ENCODE data around the gene PDE6B. TPM values are rescaled to one million over a fixed set of nuclear protein-coding genes. Genes with fewer than 3 reads are reported as not detected.

Gene PDE6B
- total RNA-seq, 1 experiment from 2014 or later, result not detected

- H3K9me2 ChIP-seq (replicated peaks; ENCODE audit: insufficient read depth, low read length), result no peaks in the 10 kb centered on the region
- no peak for DNase-seq
- no peaks in the 10 kb centered on the region for H3K36me3 ChIP-seq (ENCODE audit: insufficient read depth, low read length)
- H3K9ac ChIP-seq (ENCODE audit: low read length), result no peak overlapping the region
- no peak overlapping the region for H3K4me3 ChIP-seq (ENCODE audit: low read length)
- H3K27ac ChIP-seq (ENCODE audit: low read length), result no peak overlapping the region
- H3K79me2 ChIP-seq (ENCODE audit: low read length), result no peaks in the 10 kb centered on the region
- no peak overlapping the region for H2AFZ ChIP-seq (ENCODE audit: low read length)
- H3K27me3 ChIP-seq (ENCODE audit: low read length), result no peaks in the 10 kb centered on the region
- H4K20me1 ChIP-seq (ENCODE audit: insufficient read depth, low read depth, low read length), result no peaks in the 10 kb centered on the region
- no peak overlapping the region for H3K4me2 ChIP-seq (ENCODE audit: low read depth, low read length, poor library complexity, severe bottlenecking)
- H3K9me3 ChIP-seq (ENCODE audit: low read length), result no peaks in the 10 kb centered on the region
- H3K4me1 ChIP-seq (ENCODE audit: low read length), result no peaks in the 10 kb centered on the region
These were observed 1.3 kb upstream of the PDE6B start for GRCh38 chr4:623914-624566.

DNA sequence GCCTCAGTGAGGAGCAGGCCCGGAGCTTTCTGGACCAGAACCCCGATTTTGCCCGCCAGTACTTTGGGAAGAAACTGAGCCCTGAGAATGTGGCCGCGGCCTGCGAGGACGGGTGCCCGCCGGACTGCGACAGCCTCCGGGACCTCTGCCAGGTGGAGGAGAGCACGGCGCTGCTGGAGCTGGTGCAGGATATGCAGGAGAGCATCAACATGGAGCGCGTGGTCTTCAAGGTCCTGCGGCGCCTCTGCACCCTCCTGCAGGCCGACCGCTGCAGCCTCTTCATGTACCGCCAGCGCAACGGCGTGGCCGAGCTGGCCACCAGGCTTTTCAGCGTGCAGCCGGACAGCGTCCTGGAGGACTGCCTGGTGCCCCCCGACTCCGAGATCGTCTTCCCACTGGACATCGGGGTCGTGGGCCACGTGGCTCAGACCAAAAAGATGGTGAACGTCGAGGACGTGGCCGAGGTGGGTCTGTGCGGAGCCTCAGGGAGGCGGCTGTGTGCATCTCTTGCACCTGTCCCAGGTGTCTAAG lies 323 bp downstream of the PDE6B start:
- Histone ChIP-seq H2AFZ (ENCODE audit: low read length) (no peak overlapping the region), H3K4me1 (ENCODE audit: low read length) (no peaks in the 10 kb centered on the region), H3K9ac (ENCODE audit: low read length) (no peak overlapping the region), H3K27ac (ENCODE audit: low read length) (no peak overlapping the region), H3K79me2 (ENCODE audit: low read length) (no peaks in the 10 kb centered on the region), H3K9me2 (replicated peaks; ENCODE audit: insufficient read depth, low read length) (no peaks in the 10 kb centered on the region), H4K20me1 (ENCODE audit: insufficient read depth, low read depth, low read length) (no peaks in the 10 kb centered on the region), H3K4me2 (ENCODE audit: low read depth, low read length, poor library complexity, severe bottlenecking) (no peak overlapping the region), H3K9me3 (ENCODE audit: low read length) (no peaks in the 10 kb centered on the region), H3K27me3 (ENCODE audit: low read length) (no peaks in the 10 kb centered on the region), H3K36me3 (ENCODE audit: insufficient read depth, low read length) (no peaks in the 10 kb centered on the region), H3K4me3 (ENCODE audit: low read length) (no peak overlapping the region)
- DNase-seq, result no peak

GRCh38 chr4:626201-627091 lies 1.1 kb downstream of the PDE6B start:
- H3K9me2 ChIP-seq (replicated peaks; ENCODE audit: insufficient read depth, low read length), result no peaks in the 10 kb centered on the region
- no peak overlapping the region for H2AFZ ChIP-seq (ENCODE audit: low read length)
- H3K36me3 ChIP-seq (ENCODE audit: insufficient read depth, low read length), result no peaks in the 10 kb centered on the region
- H3K4me1 ChIP-seq (ENCODE audit: low read length), result no peaks in the 10 kb centered on the region
- H3K9ac ChIP-seq (ENCODE audit: low read length), result no peak overlapping the region
- no peak overlapping the region for H3K27ac ChIP-seq (ENCODE audit: low read length)
- H3K79me2 ChIP-seq (ENCODE audit: low read length), result no peaks in the 10 kb centered on the region
- no peak overlapping the region for H3K4me2 ChIP-seq (ENCODE audit: low read depth, low read length, poor library complexity, severe bottlenecking)
- DNase-seq, result no peak
- no peaks in the 10 kb centered on the region for H3K27me3 ChIP-seq (ENCODE audit: low read length)
- no peaks in the 10 kb centered on the region for H3K9me3 ChIP-seq (ENCODE audit: low read length)
- no peaks in the 10 kb centered on the region for H4K20me1 ChIP-seq (ENCODE audit: insufficient read depth, low read depth, low read length)
- H3K4me3 ChIP-seq (ENCODE audit: low read length), result no peak overlapping the region

DNA sequence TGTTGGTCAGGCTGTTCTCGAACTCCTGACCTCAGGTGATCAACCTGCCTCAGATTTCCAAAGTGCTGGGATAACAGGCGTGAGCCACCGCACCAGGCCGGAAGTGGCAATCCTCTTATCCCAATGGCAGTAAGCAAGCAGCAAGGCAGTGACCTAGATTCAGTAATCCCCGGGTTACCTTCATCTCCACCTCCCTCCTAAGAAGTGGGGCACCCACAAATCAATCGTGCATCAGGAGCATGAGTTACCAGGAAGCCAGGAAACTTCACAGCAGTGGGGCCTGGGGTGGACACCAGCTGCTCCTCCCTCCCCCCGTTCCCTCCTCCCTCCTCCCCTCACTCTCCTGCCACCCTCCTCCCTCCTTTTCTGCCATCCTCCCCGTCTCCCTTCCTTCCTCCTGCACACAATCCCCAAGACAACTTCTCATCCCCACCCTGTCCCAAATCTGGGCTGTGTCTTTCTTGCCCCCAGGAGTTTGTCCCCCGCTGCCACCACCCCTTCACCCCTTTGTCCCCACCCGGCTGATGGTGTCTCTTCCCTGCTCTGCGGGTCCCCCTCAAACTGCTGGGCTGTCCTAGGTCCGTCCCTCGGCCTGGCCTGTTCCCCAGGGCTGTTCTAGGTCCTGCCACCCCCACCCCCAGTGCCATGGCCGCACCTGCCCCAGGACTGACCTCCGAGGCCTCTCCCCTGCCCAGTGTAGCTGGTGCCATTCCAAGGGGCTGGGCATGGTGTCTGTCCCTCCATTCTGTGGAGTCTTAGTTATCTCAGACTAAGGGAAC lies 2.2 kb downstream of the PDE6B start:
- H3K79me2 ChIP-seq (ENCODE audit: low read length), result no peaks in the 10 kb centered on the region
- no peaks in the 10 kb centered on the region for H3K4me1 ChIP-seq (ENCODE audit: low read length)
- H3K9ac ChIP-seq (ENCODE audit: low read length), result no peak overlapping the region
- H3K9me3 ChIP-seq (ENCODE audit: low read length), result no peaks in the 10 kb centered on the region; the same call in 1 of the 2 replicates
- no peak for DNase-seq
- H3K4me2 ChIP-seq (ENCODE audit: low read depth, low read length, poor library complexity, severe bottlenecking), result no peak overlapping the region
- no peaks in the 10 kb centered on the region for H3K27me3 ChIP-seq (ENCODE audit: low read length)
- no peaks in the 10 kb centered on the region for H4K20me1 ChIP-seq (ENCODE audit: insufficient read depth, low read depth, low read length)
- no peak overlapping the region for H3K4me3 ChIP-seq (ENCODE audit: low read length)
- no peaks in the 10 kb centered on the region for H3K36me3 ChIP-seq (ENCODE audit: insufficient read depth, low read length)
- no peak overlapping the region for H2AFZ ChIP-seq (ENCODE audit: low read length)
- H3K27ac ChIP-seq (ENCODE audit: low read length), result no peak overlapping the region
- no peaks in the 10 kb centered on the region for H3K9me2 ChIP-seq (replicated peaks; ENCODE audit: insufficient read depth, low read length)

DNA sequence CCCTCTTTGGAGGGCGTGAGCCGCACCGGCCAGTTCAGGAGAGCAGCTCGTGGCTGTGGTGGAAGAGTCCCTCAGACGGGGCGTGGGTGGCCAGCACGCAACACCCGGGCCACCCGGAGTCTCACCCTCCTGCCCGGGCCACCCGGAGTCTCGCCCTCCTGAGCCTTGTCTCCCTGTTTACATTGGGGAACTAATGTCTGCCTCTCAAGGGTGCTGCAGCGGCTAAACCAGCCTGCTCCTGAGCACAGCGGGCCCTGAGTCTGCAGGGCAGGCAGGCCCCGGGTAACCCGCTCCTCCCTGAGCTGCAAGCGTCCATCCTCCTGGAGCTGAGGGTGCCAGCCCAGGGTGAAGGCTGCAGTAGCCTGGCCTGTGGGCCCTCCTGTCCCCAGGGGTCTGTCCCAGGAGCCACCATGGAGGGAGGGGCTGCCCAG lies 3.0 kb downstream of the PDE6B start:
- H3K9ac ChIP-seq (ENCODE audit: low read length), result no peak overlapping the region
- H3K4me1 ChIP-seq (ENCODE audit: low read length), result no peaks in the 10 kb centered on the region
- H4K20me1 ChIP-seq (ENCODE audit: insufficient read depth, low read depth, low read length), result no peaks in the 10 kb centered on the region
- no peak overlapping the region for H2AFZ ChIP-seq (ENCODE audit: low read length)
- H3K79me2 ChIP-seq (ENCODE audit: low read length), result no peaks in the 10 kb centered on the region
- H3K4me2 ChIP-seq (ENCODE audit: low read depth, low read length, poor library complexity, severe bottlenecking), result no peak overlapping the region
- no peak overlapping the region for H3K27ac ChIP-seq (ENCODE audit: low read length)
- H3K27me3 ChIP-seq (ENCODE audit: low read length), result no peaks in the 10 kb centered on the region
- H3K9me3 ChIP-seq (ENCODE audit: low read length), result no peaks in the 10 kb centered on the region; the same call in 1 of the 2 replicates
- no peak overlapping the region for H3K4me3 ChIP-seq (ENCODE audit: low read length)
- no peaks in the 10 kb centered on the region for H3K9me2 ChIP-seq (replicated peaks; ENCODE audit: insufficient read depth, low read length)
- DNase-seq, result no peak
- H3K36me3 ChIP-seq (ENCODE audit: insufficient read depth, low read length), result no peaks in the 10 kb centered on the region

- Histone ChIP-seq H3K79me2 (ENCODE audit: low read length) (no peaks in the 10 kb centered on the region), H3K4me1 (ENCODE audit: low read length) (no peaks in the 10 kb centered on the region), H4K20me1 (ENCODE audit: insufficient read depth, low read depth, low read length) (no peaks in the 10 kb centered on the region), H2AFZ (ENCODE audit: low read length) (no peak overlapping the region), H3K27ac (ENCODE audit: low read length) (no peak overlapping the region), H3K27me3 (ENCODE audit: low read length) (no peaks in the 10 kb centered on the region), H3K4me3 (ENCODE audit: low read length) (no peak overlapping the region), H3K9me2 (replicated peaks; ENCODE audit: insufficient read depth, low read length) (no peaks in the 10 kb centered on the region), H3K36me3 (ENCODE audit: insufficient read depth, low read length) (no peaks in the 10 kb centered on the region), H3K9ac (ENCODE audit: low read length) (no peak overlapping the region), H3K4me2 (ENCODE audit: low read depth, low read length, poor library complexity, severe bottlenecking) (no peak overlapping the region), H3K9me3 (ENCODE audit: low read length) (no peaks in the 10 kb centered on the region; the same call in 1 of the 2 replicates)
- DNase-seq, result no peak
These were observed 3.7 kb downstream of the PDE6B start for GRCh38 chr4:628821-629635.

DNA sequence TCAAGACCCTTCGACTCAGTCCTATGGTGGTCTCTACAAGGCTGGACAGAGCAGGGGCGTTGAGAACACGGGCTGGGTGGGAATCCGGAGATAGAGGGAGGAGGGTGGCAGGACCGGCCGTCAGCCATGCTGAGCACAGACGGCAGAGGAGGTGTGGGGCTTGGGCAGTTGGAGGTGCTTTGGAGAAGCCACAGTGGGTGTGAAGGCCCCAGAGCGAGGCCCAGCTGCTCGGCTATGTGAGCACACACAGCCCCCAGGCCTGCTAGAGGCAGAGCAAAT lies 4.2 kb downstream of the PDE6B start:
- Histone ChIP-seq H4K20me1 (ENCODE audit: insufficient read depth, low read depth, low read length) (no peaks in the 10 kb centered on the region), H3K79me2 (ENCODE audit: low read length) (no peaks in the 10 kb centered on the region), H3K9me2 (replicated peaks; ENCODE audit: insufficient read depth, low read length) (no peaks in the 10 kb centered on the region), H3K36me3 (ENCODE audit: insufficient read depth, low read length) (no peaks in the 10 kb centered on the region), H3K9ac (ENCODE audit: low read length) (no peak overlapping the region), H3K4me1 (ENCODE audit: low read length) (no peaks in the 10 kb centered on the region), H3K9me3 (ENCODE audit: low read length) (no peaks in the 10 kb centered on the region; the same call in 1 of the 2 replicates), H3K4me2 (ENCODE audit: low read depth, low read length, poor library complexity, severe bottlenecking) (no peak overlapping the region), H3K4me3 (ENCODE audit: low read length) (no peak overlapping the region), H3K27me3 (ENCODE audit: low read length) (no peaks in the 10 kb centered on the region), H2AFZ (ENCODE audit: low read length) (no peak overlapping the region), H3K27ac (ENCODE audit: low read length) (no peak overlapping the region)
- no peak for DNase-seq

Measured in Karpas-422 (cell line).